Effector CD4-positive, alpha-beta T cell (primary cell): ENCODE measurements around the gene CDH6. TPM values are rescaled to one million over a fixed set of nuclear protein-coding genes. Genes with fewer than 3 reads are reported as not detected.

ENCODE experiments used
- DNase-seq: peaks from one replicate; pipeline ENCODE4 v3.0.0-alpha.2; 2020
- total RNA-seq: gene quantifications from one replicate; lab custom pipeline; 2026; lab: John Stamatoyannopoulos, UW

Gene CDH6
- not detected for total RNA-seq

DNA sequence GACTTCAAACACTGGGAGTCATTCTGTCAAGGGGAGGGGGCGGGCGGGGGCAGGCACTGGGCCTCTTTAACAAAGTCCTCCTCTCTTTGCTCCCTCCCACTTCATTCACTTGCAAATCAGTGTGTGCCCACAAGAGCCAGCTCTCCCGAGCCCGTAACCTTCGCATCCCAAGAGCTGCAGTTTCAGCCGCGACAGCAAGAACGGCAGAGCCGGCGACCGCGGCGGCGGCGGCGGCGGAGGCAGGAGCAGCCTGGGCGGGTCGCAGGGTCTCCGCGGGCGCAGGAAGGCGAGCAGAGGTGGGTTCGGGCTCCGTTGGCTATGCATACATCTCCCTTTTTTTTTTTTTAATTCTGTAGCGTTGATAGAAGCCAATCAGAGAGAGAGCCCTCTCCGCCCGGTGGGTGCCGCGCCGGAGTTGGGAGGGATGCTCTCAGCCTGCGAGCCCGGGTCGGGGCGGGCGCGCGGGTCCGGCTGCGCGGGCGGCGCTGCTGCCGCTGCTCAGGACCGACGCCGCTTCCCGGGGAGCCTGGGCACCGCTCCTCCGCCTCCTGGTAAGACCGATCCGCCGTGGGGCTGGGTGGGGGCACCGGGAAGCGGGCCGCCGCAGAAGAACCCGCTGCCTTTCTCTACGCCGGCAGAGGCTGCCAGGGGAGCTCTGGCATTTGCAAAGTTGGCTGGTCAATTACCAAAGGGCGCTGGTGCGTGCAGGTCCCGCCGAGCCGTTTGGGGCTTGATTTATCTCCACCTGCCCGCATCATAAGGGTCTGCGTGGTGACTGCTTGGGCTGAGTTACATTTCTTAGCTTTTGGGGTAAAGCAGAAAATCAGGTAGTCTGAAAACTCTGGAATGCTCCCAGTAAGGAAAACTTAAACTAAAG lies at the start of gene CDH6:
Gene CDH6 (plus strand): TSS at position 96 of the 877 bp plus-strand sequence. CDS start 73,788 bp downstream, outside the sequence.
- no peak for DNase-seq

DNA sequence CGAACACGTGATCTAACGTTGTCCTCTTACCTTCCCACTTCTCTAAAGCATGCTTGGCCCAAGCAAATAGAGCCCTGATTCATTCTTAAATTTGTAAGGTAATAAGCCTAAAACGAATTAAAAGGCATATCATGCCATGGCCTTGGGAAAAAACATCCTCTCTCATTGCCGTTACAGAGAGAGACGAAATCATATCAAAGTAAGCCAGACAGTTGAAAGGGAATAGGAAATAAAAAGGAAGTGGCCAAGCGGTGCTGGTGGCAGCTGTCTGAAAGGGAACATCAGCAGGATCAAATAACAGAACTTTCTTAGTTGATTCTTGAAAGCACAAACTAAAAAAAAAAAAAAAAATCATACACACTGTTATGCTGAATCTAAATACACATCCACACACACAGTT lies 49.1 kb upstream of the CDH6 start:
- no peak for DNase-seq

DNA sequence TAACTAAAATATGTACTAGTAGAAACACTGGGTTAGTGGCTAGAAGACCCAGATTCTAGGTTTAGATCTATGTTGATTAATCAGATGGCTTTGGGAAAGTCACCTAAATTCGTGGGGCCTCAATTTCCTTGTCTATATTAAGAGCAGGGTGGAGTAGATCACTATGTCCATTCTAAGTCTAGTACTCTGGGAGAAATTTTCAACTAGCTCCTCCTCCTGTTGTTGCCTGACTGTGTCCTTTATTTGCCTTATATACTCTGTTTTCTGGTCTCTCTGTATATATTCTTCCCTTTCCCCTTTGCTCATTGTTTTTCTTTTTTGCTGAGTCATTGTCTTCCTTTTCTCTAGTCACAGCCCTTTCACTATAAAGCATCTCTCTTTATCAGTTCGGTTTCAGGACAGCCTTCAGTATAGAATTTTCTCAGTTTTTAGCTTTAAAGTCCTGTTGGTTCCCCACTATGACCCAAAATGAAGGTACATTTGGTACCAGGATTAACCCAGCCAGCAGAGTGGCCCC lies 44.5 kb upstream of the CDH6 start:
- no peak for DNase-seq

DNA sequence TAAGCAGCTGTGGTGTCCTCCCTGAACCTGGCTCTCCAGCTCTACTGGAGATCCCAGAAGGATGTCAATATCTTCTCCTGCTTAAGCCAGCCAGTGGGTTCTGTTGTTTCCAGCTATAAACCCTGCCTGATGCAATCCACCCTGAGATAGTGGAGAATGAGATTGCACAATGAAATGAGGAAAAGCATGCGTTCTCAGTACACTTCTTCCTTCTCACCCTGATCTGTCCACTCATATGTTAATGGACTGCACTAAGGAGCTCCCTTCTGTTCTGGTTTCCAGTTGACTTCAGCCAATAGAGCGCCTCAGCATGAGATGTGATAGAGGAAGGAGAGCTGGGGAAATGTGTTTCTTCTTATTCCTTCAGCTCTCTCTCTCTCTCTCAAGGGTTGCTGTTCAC lies 40.0 kb upstream of the CDH6 start:
- no peak for DNase-seq

DNA sequence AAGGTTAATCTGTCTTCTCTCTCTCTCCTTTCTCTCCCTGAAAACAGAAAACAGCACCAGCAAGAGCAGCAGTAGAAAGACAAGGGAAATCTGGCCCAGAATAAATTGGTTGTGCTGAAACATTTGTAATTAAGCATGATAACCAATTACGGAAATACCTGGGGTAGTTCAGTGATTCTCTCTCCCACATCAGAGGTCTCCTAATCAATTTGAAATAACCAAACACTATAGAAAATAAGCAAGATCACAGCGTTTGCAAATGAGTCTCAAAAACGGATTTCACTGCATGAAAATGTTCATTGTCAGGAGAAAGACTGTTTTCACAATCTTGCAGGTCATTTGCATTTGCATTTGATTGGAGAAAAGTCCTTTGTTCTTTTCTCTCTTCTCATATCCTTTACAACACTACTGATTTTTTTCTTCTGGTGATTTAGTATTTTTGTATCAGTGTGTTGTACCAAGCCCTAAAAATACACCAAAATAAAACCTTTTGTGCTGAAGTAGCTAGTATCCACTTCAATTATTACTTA lies 36.8 kb upstream of the CDH6 start:
- no peak for DNase-seq

DNA sequence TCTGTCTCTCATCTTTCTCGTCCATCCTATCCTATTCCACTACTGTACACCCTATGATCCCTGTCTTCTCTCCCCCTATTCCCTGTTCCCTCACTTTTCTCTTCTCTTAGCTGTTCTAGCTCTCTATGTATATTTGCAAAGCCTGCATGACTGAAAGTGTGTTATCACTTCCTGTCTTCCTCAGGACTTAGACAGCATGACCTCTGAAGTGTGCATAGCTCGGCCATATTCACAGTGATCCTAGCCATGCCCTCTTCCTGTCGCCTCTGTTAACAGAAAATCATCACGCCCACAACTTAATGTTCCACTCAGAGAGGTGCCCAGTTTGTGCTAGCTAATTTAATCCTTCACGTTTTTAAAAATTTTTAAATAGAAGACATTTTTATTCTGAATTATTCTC lies 35.8 kb upstream of the CDH6 start:
- no peak for DNase-seq

DNA sequence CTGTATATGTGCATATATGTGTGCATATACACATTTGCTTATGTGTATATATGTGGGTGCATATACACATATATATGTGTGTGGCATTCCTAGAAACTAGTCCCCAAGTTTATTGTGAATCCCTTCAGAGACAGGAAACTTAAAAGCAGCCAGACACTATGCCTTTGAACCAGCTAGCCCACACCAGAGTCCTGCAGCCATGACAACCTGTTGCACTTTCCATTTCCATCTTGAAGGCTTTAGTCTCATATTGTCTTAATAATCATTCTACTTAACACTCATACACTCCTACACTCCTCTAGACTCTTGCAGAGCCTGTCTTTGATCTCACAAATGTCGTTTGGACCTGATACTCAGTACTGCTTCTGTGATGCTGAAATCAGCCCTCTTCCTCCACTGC lies 34.8 kb upstream of the CDH6 start:
- DNase-seq = no peak

DNA sequence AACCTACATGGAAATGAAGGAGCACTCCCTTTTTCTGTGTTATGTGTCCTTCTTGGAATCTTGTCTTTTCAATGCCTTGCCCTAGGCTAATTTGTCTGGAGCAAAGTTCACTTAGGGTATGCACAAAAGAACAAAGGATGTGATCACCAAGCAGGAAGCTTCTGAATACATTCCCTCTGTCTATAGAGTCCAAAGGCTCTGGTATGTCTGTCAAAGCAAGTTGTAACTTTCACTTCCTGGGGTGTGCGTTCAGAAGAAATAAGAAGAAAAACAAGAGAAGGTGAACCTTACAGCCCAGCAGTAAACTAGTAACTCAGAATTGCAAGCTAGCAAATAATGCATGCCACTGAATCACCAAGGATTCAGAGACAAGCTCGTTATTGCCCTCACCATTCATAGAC lies 31.7 kb upstream of the CDH6 start:
- no peak for DNase-seq

DNA sequence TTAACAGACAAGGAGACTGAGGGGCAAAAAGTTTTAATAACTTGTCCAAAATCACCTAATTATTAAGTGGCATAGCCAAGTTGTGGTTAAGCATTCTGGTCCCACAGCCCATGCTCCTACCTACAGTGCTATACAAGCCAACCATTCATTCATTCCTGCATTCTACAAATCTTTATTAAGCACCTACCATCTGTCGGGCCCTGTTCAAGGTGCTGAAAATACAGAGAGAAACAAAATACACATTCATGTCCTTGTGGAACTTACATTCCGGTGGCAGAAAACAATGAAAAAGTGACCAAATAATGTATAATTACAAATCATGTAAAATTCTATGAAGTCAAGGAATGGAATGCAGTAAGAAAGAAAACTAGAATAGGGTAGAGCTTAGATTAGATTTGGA lies 27.8 kb upstream of the CDH6 start:
- no peak for DNase-seq

DNA sequence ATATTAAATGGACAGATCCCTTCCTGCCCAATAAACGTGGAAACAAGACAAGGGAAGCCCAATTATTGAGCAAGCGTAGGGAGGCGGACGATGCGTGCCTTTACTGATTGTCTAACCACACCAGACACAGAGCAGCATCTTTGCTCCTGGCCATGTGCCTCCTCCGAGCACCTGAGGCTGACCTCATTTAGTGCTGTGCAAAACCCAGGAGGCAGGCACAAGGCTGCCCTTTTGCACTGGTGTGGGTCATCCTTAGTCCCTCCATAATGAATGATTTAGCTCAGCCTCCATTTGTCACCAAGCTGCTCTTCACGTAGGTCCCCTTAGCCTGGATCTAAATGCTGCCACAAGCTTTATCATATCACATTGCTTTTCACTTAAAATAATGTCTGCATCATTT lies 24.1 kb upstream of the CDH6 start:
- DNase-seq = no peak

DNA sequence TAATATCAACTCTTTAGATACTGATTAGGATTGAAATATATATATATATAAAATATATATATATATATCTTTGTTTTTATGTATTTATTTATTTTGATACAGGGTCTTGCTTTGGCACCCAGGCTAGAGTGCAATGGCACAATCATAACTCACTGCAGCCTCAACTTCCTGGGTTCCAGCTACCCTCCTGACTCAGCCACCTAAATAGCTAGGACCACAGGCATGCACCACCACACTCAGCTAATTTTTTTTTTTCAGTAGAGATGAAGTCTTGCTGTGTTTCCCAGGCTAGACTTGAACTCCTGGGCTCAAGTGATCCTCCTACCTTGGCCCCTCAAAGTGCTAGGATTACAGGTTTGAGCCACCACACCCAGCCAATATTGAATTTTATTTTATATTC lies 20.6 kb upstream of the CDH6 start:
- no peak for DNase-seq

DNA sequence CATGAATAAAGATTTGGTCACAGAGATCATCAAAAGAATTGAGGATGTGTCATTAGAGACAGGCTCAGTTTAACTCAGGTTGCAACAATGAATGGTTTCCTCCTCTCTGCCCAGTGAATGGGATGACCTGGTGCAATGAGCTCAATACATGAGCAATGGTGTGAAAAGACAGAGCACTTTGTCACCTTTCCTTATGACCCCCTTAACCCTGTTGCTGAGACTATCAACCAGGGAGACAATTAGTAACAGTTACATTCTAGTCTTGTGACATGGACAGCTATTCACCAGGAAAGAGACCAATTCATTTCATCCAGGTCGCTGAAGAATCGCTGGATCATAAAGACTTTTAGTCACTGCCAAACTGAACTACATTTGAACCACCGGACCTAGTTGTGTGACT lies 19.9 kb upstream of the CDH6 start:
- no peak for DNase-seq

DNA sequence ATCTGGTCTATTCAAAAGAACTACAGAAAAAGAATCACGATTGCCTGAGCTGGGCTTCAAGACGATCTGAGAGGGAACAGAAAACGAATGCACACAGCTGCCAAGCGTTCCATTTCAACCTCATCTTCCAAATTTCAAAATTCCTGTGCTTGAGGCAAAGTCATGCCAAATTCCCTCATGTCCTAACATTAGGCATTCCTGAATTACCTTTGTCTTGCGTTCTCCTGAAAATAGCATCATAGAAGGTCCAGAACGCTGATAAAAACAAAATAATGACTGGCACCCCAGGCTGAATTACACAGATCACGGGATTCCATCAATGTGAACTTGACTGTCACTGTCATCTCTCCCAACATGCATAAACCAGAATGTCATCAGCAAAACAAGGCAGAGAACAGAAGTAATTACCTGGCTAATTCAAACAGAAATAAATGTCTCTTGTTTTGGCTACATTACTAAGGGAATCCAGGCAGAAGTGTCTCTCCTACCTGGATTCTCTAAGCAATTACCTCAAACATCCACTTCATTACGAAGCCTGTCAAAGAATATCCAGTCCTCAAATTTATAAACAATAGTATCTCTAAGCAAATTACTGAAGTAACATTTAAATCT lies 12.0 kb upstream of the CDH6 start:
- DNase-seq = no peak

DNA sequence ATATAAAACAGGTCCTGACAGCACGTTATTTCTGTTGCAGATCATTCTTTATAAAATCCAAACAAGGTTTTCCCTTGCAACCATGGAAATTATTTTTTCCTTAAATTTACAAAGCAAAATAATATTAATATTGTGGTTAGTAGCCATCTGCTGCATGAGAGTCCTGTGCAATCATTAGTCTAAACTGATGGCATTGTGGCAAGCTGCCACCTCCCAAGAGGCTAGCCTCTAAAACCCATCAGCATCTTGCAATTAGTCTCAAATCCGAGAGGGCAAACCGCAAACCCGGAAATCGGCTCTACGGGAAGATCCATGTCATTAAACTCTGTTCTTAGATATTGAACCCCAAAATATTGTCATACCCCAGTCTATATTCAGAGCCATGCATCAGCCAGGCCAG lies 11.3 kb upstream of the CDH6 start:
- no peak for DNase-seq

DNA sequence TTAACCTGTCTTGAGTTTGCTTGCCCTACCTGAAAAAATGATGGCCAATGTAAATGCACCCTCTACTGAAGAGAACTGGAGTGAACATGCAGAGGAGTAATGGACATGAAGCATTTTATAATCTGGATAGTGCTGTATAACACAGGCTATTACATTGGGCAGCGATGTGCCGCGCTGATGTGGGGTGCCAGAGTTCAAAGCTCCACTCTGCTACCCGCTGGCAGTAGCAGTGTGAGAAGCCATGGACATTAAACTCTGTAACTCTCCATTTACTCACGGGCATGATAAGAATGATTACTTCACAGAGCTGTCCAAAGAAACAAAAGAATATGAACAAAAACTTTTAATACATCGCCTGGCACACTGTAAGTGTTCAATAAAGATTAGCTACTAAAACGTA lies 7.5 kb upstream of the CDH6 start:
- no peak for DNase-seq

DNA sequence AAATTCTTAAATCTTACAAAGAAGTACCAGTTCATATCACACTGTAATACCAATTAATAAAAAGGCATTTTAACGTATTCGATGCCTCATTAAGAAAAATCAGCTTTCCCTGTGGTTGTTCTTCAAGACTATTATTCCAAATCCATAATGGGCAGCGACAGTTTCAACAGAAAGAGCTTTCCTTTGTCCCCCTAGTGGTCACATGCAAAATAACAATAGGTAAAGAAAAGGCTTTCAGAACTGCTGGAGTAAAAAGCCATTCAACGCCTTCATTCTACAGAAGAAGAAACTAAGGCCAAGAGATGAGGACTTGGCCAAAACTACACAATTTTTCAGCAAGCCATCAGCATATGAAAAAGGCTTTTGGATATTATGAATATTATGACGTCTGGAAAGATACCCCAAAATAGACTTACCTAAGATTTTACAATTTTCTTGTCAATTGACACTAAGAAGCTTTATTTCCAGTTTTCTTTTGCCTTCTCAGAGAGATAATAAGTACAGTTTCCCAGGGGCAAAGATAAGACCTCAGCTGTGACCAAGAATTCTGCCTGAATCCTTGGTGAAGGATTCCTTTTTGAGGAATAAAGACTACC lies 6.7 kb upstream of the CDH6 start:
- DNase-seq = no peak

DNA sequence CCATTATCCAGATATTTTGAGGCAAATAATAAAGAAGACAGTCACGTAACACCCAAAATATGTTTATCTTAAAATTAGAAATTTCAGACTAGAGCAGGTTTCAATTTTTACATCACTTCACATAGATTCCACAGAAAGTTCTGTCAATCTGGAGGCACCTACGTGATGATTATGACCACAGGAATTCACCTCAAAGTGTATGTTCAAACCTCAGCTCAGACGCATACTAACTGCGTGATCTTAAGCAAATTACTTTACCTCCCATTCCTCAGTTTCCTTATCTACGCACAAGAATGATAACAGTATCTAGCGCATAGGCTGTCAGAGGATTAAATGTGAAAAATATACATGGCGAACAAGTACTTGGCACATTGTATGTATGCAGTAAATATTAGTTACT lies 5.9 kb upstream of the CDH6 start:
- DNase-seq = no peak

DNA sequence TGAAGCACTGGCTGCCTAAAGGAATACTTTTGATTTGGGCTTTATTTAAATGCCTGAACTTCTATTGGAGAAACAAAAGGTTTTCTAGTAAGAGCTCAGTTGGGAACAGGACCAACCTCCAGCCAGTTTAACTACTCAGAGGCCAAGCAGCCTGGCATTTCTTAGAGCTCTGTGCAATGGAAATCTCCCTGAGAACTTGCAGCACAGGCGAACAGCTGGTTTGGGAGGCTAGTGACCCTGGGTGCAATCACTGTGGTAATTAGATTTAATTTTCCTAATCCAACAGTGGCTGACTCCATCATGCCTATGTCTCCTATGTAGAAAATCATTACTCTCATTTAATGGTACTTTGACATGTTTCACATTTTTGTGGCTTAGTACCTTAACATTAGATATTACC lies 1.0 kb upstream of the CDH6 start:
- no peak for DNase-seq

DNA sequence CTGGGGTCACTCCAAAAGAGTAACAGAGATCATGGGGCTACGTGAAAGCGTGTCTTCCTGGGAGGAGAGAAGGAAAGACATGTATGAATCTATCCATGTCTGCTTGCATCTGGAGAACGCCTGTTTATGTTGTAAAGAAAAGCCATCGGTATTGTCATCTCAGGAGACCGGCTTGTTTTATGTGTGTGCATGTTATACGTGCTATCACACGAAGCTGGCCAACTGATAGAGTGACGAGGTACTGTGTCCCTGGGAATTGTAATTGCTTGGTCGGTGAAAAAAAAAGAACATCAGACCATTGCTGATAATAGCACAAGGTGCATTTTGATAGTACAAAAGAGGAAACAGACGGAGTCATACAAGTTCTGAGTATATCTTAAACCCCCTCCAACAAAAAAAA lies 370 bp upstream of the CDH6 start:
- no peak for DNase-seq

DNA sequence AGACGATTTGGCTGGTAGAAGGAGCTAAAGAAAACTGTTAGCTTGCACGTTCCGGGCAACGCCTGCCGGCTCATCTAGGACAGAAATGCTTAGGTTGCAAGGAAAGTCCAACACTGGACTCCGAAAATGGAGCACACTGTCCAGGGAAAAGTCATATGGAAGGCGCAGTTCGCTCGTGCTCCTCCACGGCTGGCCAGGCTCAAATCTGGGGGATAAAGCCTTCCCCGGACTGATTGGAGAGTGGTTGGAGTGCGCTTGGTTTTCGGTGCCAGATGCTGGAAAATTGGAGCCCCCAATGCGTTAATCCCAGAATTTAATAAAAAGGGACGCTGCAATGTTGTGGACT lies 955 bp downstream of the CDH6 start:
- DNase-seq = no peak

DNA sequence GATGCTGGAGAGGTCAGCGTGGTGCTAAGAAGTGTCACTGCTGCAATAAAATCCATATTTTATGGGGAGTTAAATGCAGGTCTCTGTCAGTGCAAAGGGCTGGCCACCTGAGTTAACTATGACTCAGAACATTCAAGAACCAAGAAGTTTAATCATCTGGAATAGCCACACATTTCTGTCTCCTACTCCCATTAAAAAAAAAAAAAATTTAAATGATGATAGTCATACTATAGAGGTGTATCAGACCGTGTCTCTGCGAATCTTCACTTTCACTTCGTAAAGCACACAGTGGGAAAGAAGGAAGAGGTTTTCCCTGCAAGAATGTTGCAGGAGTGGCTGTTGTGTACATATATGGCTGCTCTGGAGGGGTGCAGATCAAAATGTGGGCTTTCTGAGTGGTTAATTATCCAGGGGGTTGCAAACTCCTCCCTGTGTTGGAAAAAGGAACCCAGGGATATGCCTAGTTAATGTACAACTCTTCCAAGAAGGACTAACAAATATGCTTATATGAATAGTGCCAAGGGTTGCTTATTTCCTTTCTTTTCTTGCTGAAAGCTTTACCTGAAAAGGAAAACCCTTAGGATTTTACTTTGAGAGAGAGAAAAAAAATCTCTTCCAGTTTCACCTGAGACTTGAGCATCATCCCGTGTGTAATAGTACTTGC lies 1.5 kb downstream of the CDH6 start:
- DNase-seq = no peak

DNA sequence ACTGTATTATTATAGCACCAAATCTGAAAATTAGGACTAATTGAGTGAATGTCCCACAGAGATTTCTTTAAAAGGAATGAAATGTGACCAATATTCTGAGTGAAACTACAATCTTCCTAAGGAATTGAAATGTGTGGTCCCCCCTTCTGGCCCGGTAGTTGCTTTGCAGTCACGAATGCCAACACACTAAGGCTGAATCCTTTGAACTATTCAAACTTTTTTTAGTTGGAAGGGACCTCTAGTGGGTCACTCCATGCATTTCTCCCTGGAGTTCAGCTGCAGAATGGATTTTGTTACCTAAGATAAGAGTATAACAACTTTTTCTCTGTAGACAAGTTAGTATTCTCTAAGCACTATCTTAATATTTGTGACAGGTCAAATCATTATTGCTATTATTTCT lies 2.8 kb downstream of the CDH6 start:
- no peak for DNase-seq

DNA sequence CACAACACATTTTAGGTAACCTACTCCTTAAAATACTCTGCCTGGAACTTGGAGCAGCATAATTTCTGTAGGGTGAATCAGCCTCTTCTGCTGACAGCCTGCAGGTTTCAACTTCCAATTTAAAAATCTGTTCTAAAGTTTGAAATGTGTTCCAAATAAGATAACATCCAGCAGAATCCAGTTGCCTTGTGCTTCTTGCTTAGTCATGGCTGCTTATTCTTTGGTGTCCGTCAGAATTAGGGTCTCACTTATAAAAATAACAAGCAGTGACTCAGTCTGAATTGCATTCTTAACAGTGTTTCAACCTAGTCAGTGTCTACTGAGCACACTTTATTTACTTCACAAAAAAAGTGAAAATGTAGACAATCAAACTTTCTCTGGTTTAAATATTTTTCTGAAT lies 3.7 kb downstream of the CDH6 start:
- no peak for DNase-seq
